Omental fat pad (tissue), 4 donors: ENCODE results near the gene UGT1A1. TPM values are rescaled to one million over a fixed set of nuclear protein-coding genes. Genes with fewer than 3 reads are reported as not detected.

Experiments
- ATAC-seq: fragments of 150-250 bp; one replicate; pipeline ENCODE4 v1.9.1; 2016; ENCODE audit warnings: mild to moderate bottlenecking, moderate library complexity; ENCODE audit not compliant: low FRiP score
- DNase-seq: peaks from one replicate; pipeline ENCODE4 v3.0.0-alpha.2; 2019; ENCODE audit warnings: low spot score
- CTCF ChIP-seq, 3 donors: fragments of 450-650 bp; IDR thresholded peaks; one replicate each; pipeline ENCODE4 v1.5.1; 2016 to 2017; ENCODE audit warnings: antibody characterized with exemption in 3 of 3, mild to moderate bottlenecking in 3 of 3, moderate library complexity in 2 of 3
- total RNA-seq, 4 donors: library from RNA; depleted of rRNA; stranded (reverse); fragments of >200 nt; gene quantifications; one replicate each; pipeline ENCODE4 v1.1.0, GENCODE V29; 2016

UGT1A1 gene
- total RNA-seq, 4 donors from 2014 or later: not detected

GRCh38 chr2:233791151-233791882, 31.2 kb downstream of the UGT1A1 start:
- DNase-seq (no peak), ATAC-seq (no peak)
- TF ChIP-seq CTCF (IDR thresholded peaks at IDR 0.05): no peak

GRCh38 chr2:233791883-233792329, 31.8 kb downstream of the UGT1A1 start:
- no peak for ATAC-seq

DNA sequence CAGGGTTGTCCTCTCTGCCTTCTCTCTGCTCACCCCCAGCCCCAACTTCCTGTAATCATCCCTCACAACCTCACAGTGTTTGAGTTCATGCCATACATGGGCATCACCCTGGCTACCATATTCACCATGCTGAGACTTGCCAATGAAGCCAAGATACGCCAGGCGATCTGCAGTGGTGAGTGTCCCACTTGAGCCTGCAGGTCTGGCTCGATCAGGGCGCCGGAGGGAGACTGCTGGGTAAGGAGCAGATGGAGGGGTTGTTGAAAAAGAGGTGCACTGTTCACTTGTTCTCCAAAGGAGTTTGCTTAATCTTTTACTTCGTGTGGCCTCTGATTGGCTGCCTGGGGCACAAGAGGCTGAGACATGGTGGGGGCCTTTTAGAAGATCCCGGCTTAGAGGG, 32.6 kb downstream of the UGT1A1 start:
- DNase-seq (no peak), ATAC-seq (no peak)
- TF ChIP-seq CTCF (IDR thresholded peaks at IDR 0.05): no peak

More at GRCh38 chr2:233791883-233792329, 31.8 kb downstream of the UGT1A1 start:
- no peak for TF ChIP-seq CTCF (IDR thresholded peaks at IDR 0.05)
- no peak for DNase-seq

GRCh38 chr2:233793465-233794127, 33.5 kb downstream of the UGT1A1 start:
- DNase-seq (no peak), ATAC-seq (no peak)
- no peak for TF ChIP-seq CTCF (IDR thresholded peaks at IDR 0.05)

DNA sequence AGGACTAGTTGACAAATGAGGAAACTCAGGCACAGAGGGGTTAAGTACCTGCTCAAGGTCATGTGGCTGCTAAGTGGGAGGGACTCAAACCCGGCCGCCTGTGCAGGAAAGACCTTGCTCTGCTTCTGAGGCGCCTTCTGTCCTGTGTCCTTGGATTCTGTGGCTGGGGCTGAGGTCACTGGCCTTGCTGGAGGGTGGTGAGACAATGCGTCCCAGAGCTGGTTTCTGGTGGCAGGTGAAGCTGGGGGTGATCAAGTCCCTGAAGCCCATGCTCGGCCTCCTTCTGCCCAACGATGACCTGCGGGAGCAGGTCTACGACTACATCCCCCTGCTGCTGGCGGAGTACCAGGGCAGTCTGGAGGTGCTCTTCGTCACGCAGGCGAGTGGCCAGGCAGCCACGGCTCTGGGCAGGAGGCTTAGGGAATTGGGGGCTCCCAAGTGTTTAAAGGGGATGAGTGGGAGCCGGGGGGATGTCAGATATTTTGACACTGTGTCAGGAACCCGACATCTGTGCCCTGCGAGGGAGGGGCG, 34.1 kb downstream of the UGT1A1 start:
- TF ChIP-seq CTCF (IDR thresholded peaks at IDR 0.05): no peak
- DNase-seq: no peak
- no peak for ATAC-seq

DNA sequence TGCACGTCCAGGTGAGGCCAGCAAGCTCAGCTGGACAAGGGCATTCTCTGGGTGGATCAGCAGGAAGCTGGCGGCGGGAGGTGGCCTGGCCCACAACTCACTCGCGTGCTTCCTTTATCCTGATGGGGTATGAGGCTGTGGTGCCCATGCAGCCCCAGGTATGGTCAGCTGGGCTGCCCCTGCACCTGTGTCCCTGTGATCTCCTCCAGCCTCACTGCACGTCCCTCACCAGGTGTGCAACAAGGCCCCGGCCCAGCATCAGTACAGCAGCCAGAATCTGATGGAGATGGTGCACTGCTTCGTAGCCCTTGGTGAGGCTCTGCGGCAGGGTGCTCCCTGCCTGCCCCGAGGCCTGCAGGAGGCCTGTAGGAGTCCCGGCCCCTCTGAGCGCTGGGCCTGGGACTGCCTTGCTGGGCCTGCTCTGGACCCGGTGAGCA, 35.7 kb downstream of the UGT1A1 start:
- DNase-seq: no peak
- TF ChIP-seq CTCF (IDR thresholded peaks at IDR 0.05): no peak
- ATAC-seq: no peak
